Activated CD4-positive, alpha-beta T cell treated with anti-CD3 and anti-CD28 coated beads, Interleukin-2, amount 10 ng/mL, durations not matched to agents 24 days and 14 days (primary cell): ENCODE results near the gene GPC5. TPM values are rescaled to one million over a fixed set of nuclear protein-coding genes. Genes with fewer than 3 reads are reported as not detected.

Experiments
- DNase-seq: peaks from one replicate; pipeline ENCODE4 v3.0.0; 2022
- H3K27ac Mint-ChIP-seq: one replicate; pipeline ENCODE4 v1.8.0; 2022; ENCODE audit warnings: mild to moderate bottlenecking, mixed read lengths
- H3K27me3 Mint-ChIP-seq: one replicate; pipeline ENCODE4 v1.8.0; 2022; ENCODE audit warnings: mixed read lengths
- H3K36me3 Mint-ChIP-seq: one replicate; pipeline ENCODE4 v1.8.0; 2022; ENCODE audit warnings: low read depth, mild to moderate bottlenecking, mixed read lengths
- H3K4me1 Mint-ChIP-seq: one replicate; pipeline ENCODE4 v1.8.0; 2021; ENCODE audit warnings: mixed read lengths
- H3K4me3 Mint-ChIP-seq: one replicate; pipeline ENCODE4 v1.8.0; 2022; ENCODE audit warnings: mild to moderate bottlenecking, moderate library complexity, mixed read lengths
- H3K9me3 Mint-ChIP-seq: one replicate; pipeline ENCODE4 v1.8.0; 2021; ENCODE audit warnings: mixed read lengths
- intact Hi-C: fragments of 100-400 bp; cut with micrococcal nuclease; formaldehyde crosslinking; loops from one replicate; pipeline ENCODE4 v1.15.1; 2023
- total RNA-seq: library from RNA; stranded (reverse); gene quantifications from 2 replicates; pipeline ENCODE4 v1.2.3, GENCODE V29; 2022

The GPC5 gene
- total RNA-seq, 1 donor from 2014 or later: not detected

- Mint-ChIP-seq H3K9me3 (no peaks in the 10 kb centered on the region), H3K27me3 (no peaks in the 10 kb centered on the region), H3K36me3 (no peaks in the 10 kb centered on the region), H3K4me3 (no peak overlapping the region), H3K27ac (no peak overlapping the region), H3K4me1 (no peaks in the 10 kb centered on the region)
- no peak for DNase-seq
- intact Hi-C loops: no loop called here
These were observed 1204.1 kb downstream of the GPC5 start for GRCh38 chr13:92602560-92602959.

- Mint-ChIP-seq H3K27me3 (no peaks in the 10 kb centered on the region), H3K9me3 (no peaks in the 10 kb centered on the region), H3K27ac (no peak overlapping the region), H3K4me1 (no peaks in the 10 kb centered on the region), H3K36me3 (no peaks in the 10 kb centered on the region), H3K4me3 (no peak overlapping the region)
- intact Hi-C loops: no loop called here
- DNase-seq: no peak
These were observed 1211.0 kb downstream of the GPC5 start for GRCh38 chr13:92609376-92609775.

GRCh38 chr13:92612892-92613291 is 1214.5 kb downstream of the GPC5 start:
- intact Hi-C loops: no loop called here

GRCh38 chr13:92613921-92614320 is 1215.5 kb downstream of the GPC5 start:
- no peaks in the 10 kb centered on the region for H3K36me3 Mint-ChIP-seq
- DNase-seq: no peak
- no peaks in the 10 kb centered on the region for H3K27me3 Mint-ChIP-seq
- no peak overlapping the region for H3K27ac Mint-ChIP-seq
- H3K9me3 Mint-ChIP-seq: no peaks in the 10 kb centered on the region
- intact Hi-C loops: no loop called here
- no peaks in the 10 kb centered on the region for H3K4me1 Mint-ChIP-seq
- no peak overlapping the region for H3K4me3 Mint-ChIP-seq

More at GRCh38 chr13:92612892-92613291, 1214.5 kb downstream of the GPC5 start:
- no peaks in the 10 kb centered on the region for H3K27me3 Mint-ChIP-seq
- no peak overlapping the region for H3K4me3 Mint-ChIP-seq
- H3K4me1 Mint-ChIP-seq: no peaks in the 10 kb centered on the region
- H3K36me3 Mint-ChIP-seq: no peaks in the 10 kb centered on the region
- no peak overlapping the region for H3K27ac Mint-ChIP-seq
- DNase-seq: no peak
- H3K9me3 Mint-ChIP-seq: no peaks in the 10 kb centered on the region

- Mint-ChIP-seq H3K27me3 (no peaks in the 10 kb centered on the region), H3K27ac (no peak overlapping the region), H3K36me3 (no peaks in the 10 kb centered on the region), H3K9me3 (no peaks in the 10 kb centered on the region), H3K4me1 (no peaks in the 10 kb centered on the region), H3K4me3 (no peak overlapping the region)
- no peak for DNase-seq
- intact Hi-C loops: no loop called here
These were observed 1223.6 kb downstream of the GPC5 start for GRCh38 chr13:92621985-92622384.

GRCh38 chr13:92622905-92623304 is 1224.5 kb downstream of the GPC5 start:
- Mint-ChIP-seq H3K27ac (no peak overlapping the region), H3K4me3 (no peak overlapping the region), H3K9me3 (no peaks in the 10 kb centered on the region), H3K36me3 (no peaks in the 10 kb centered on the region), H3K4me1 (no peaks in the 10 kb centered on the region), H3K27me3 (no peaks in the 10 kb centered on the region)
- no peak for DNase-seq
- intact Hi-C loops: no loop called here

GRCh38 chr13:92626274-92626673 is 1227.9 kb downstream of the GPC5 start:
- intact Hi-C loops: no loop called here

GRCh38 chr13:92640936-92641335 is 1242.5 kb downstream of the GPC5 start:
- Mint-ChIP-seq H3K36me3 (no peaks in the 10 kb centered on the region), H3K4me1 (no peaks in the 10 kb centered on the region), H3K4me3 (no peak overlapping the region), H3K9me3 (no peaks in the 10 kb centered on the region), H3K27me3 (no peaks in the 10 kb centered on the region), H3K27ac (no peak overlapping the region)
- intact Hi-C loops: no loop called here
- no peak for DNase-seq

More at GRCh38 chr13:92626274-92626673, 1227.9 kb downstream of the GPC5 start:
- Mint-ChIP-seq H3K27me3 (no peaks in the 10 kb centered on the region), H3K4me3 (no peak overlapping the region), H3K27ac (no peak overlapping the region), H3K36me3 (no peaks in the 10 kb centered on the region), H3K9me3 (no peaks in the 10 kb centered on the region), H3K4me1 (no peaks in the 10 kb centered on the region)
- no peak for DNase-seq

GRCh38 chr13:92649140-92649813 is 1250.9 kb downstream of the GPC5 start:
- no peak overlapping the region for H3K4me3 Mint-ChIP-seq
- intact Hi-C loops: no loop called here
- H3K9me3 Mint-ChIP-seq: no peaks in the 10 kb centered on the region

GRCh38 chr13:92656103-92656502 is 1257.7 kb downstream of the GPC5 start:
- DNase-seq: no peak
- no peaks in the 10 kb centered on the region for H3K4me1 Mint-ChIP-seq
- no peaks in the 10 kb centered on the region for H3K36me3 Mint-ChIP-seq
- H3K4me3 Mint-ChIP-seq: no peak overlapping the region
- no peaks in the 10 kb centered on the region for H3K27me3 Mint-ChIP-seq
- intact Hi-C loops: no loop called here
- H3K9me3 Mint-ChIP-seq: peaks cover 4% of the 10 kb centered on the region
- H3K27ac Mint-ChIP-seq: no peak overlapping the region

More at GRCh38 chr13:92649140-92649813, 1250.9 kb downstream of the GPC5 start:
- Mint-ChIP-seq H3K27me3 (no peaks in the 10 kb centered on the region), H3K27ac (no peak overlapping the region), H3K36me3 (no peaks in the 10 kb centered on the region), H3K4me1 (no peaks in the 10 kb centered on the region)
- no peak for DNase-seq

GRCh38 chr13:92656648-92657047 is 1258.2 kb downstream of the GPC5 start:
- no peak overlapping the region for H3K4me3 Mint-ChIP-seq
- H3K9me3 Mint-ChIP-seq: peaks cover 4% of the 10 kb centered on the region
- H3K27me3 Mint-ChIP-seq: no peaks in the 10 kb centered on the region
- H3K27ac Mint-ChIP-seq: no peak overlapping the region
- DNase-seq: no peak
- H3K4me1 Mint-ChIP-seq: no peaks in the 10 kb centered on the region
- no peaks in the 10 kb centered on the region for H3K36me3 Mint-ChIP-seq
- intact Hi-C loops: no loop called here

- intact Hi-C loops: no loop called here
- Mint-ChIP-seq H3K27me3 (no peaks in the 10 kb centered on the region), H3K27ac (no peak overlapping the region)
These were observed 1259.1 kb downstream of the GPC5 start for GRCh38 chr13:92657565-92657964.

GRCh38 chr13:92658293-92658692 is 1259.9 kb downstream of the GPC5 start:
- H3K36me3 Mint-ChIP-seq: no peaks in the 10 kb centered on the region
- H3K4me1 Mint-ChIP-seq: no peaks in the 10 kb centered on the region
- no peak for DNase-seq
- no peak overlapping the region for H3K4me3 Mint-ChIP-seq
- no peak overlapping the region for H3K27ac Mint-ChIP-seq
- no peaks in the 10 kb centered on the region for H3K27me3 Mint-ChIP-seq
- H3K9me3 Mint-ChIP-seq: peaks cover 4% of the 10 kb centered on the region
- intact Hi-C loops: no loop called here

More at GRCh38 chr13:92657565-92657964, 1259.1 kb downstream of the GPC5 start:
- no peaks in the 10 kb centered on the region for H3K36me3 Mint-ChIP-seq
- H3K9me3 Mint-ChIP-seq: peaks cover 4% of the 10 kb centered on the region
- no peaks in the 10 kb centered on the region for H3K4me1 Mint-ChIP-seq
- H3K4me3 Mint-ChIP-seq: no peak overlapping the region
- DNase-seq: no peak

- no peak for DNase-seq
- peaks cover 4% of the 10 kb centered on the region for H3K9me3 Mint-ChIP-seq
- H3K4me1 Mint-ChIP-seq: no peaks in the 10 kb centered on the region
- no peaks in the 10 kb centered on the region for H3K36me3 Mint-ChIP-seq
- H3K27me3 Mint-ChIP-seq: no peaks in the 10 kb centered on the region
- H3K27ac Mint-ChIP-seq: no peak overlapping the region
- no peak overlapping the region for H3K4me3 Mint-ChIP-seq
- intact Hi-C loops: no loop called here
These were observed 1263.0 kb downstream of the GPC5 start for GRCh38 chr13:92661406-92661805.

GRCh38 chr13:92668157-92668556 is 1269.7 kb downstream of the GPC5 start:
- intact Hi-C loops: no loop called here
- no peaks in the 10 kb centered on the region for H3K27me3 Mint-ChIP-seq
- H3K36me3 Mint-ChIP-seq: no peaks in the 10 kb centered on the region
- H3K4me3 Mint-ChIP-seq: no peak overlapping the region
- H3K4me1 Mint-ChIP-seq: no peaks in the 10 kb centered on the region
- H3K27ac Mint-ChIP-seq: no peak overlapping the region
- no peak for DNase-seq
- H3K9me3 Mint-ChIP-seq: no peaks in the 10 kb centered on the region
